Activated T-cell treated with anti-CD3 and anti-CD28 coated beads for 1 hour (primary cell): ENCODE measurements around the gene MICU1.
"Not testable (repeated sequence)": the region's sequence is repeated elsewhere in the genome, so short reads cannot be mapped to it uniquely, and the experiment has no call there.

Experiments
- DNase-seq: peaks from one replicate; pipeline ENCODE4 v3.0.0-alpha.2; 2020; ENCODE audit warnings: low read depth

The MICU1 gene

DNA sequence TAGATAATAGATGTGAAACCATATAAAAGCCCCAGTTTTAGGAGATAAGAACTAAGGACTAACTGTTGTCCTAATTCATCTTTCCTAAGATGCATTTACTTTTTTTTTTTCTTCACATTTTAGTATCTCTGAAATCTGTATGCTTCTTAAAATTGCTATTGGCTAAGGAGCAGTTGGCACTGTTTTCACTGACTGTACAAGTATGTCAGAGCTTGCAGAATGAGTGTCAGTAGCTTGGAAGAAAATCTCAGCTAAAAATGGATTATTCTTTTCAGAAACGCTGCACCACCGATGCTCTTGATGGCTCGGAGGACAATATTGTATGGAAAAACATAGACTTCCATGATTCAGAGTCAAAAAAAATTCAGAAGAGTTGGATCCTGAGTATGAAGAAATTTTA lies 180.0 kb downstream of the MICU1 start:
- no peak for DNase-seq

DNA sequence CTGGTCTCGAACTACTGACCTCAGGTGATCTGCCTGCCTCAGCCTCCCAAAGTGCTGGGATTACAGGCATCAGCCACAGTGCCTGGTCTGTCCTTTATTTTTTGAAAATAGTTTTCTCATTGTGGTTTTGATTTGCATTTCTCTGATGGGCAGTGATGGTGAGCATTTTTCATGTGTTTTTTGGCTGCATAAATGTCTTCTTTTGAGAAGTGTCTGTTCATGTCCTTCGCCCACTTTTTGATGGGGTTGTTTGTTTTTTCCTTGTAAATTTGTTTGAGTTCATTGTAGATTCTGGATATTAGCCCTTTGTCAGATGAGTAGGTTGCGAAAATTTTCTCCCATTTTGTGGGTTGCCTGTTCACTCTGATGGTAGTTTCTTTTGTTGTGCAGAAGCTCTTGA lies 182.9 kb downstream of the MICU1 start:
- not testable (repeated sequence) for DNase-seq

DNA sequence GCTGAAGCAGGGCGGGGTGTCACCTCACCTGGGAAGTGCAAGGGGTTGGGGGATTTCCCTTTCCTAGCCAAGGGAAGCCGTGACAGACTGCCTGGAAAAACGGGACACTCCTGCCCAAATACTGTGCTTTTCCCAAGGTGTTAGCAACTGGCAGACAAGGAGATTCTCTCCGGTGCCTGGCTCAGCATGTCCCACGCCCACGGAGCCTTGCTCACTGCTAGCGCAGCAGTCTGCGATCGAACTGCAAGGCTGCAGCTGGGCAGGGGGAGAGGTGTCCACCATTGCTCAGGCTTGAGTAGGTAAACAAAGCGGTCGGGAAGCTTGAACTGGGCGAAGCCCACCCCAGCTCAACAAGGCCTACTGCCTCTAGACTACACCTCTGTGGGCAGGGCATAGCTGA lies 190.3 kb downstream of the MICU1 start:
- DNase-seq = no peak

DNA sequence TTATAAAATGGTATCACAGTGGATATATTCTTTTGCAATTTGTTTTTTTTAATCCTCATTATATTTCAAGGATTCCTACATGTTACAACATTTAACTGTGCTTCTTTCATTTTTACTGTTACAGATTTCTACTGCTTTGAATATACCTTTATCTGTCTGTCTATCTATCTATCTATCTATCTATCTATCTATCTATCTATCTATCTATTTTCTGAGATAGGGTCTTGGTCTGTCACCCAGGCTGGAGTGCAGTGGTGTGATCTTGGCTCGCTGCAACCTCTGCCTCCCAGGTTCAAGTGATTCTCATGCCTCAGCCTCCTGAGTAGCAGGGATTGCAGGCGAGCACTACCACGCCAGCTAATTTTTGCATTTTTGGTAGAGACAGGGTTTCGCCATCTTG lies 194.9 kb downstream of the MICU1 start:
- not testable (repeated sequence) for DNase-seq

DNA sequence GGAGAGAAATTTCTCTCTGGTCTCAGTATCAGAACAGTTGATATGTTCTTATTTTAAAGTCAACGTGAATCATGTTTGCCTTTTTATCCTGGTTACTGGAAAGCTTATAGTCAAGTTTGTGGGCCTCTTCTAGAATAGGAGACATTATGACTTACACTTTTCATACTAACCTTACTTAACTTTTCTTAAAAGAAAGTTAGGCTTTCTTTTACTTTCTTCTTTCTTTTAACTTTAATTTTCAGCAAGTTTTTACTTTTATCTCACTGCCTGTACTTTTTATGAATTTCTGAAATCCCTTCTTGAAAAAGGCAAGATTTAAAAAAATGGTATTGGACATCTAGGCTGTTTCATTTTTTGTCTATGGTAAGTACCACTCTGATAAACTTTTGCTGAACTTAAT lies 195.9 kb downstream of the MICU1 start:
- no peak for DNase-seq

DNA sequence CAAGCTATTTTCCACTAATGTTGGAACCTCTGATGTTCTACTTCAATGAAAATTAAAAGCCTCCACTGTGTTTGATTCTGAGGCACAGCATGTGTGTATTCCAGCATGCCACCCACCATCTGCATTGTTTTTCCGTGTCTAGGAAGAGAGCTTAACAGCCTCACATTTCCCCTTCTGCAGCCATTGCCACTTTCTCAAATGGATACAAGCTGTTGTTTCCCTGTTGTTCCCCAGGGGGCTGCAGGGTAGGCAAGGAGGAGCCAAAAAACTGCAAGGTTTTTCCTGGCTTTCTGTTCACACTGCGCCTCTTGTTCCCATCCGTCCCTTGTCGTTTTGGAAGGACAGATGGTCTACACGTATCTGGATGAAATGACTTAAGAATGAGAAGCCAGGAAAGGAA lies 198.9 kb downstream of the MICU1 start:
- no peak for DNase-seq

DNA sequence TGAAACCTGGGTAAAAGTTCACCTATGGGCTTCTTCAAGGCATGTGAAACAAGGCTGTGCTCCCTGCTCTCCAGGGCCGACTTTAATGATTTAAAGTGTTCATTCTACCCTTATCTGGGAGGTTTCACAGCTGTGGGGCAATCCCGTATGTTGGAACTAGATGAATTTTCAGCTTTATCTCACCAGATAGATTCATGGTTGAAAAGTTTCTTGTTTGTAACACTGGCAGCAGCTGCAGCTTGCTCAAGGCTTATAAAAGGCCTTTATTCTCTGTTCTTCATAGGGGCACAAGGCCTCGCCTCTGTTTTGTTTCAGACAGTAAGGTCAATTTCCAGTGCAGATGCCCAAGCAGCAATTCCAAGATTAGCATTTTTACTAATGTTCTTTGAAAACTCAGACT lies 200.7 kb downstream of the MICU1 start:
- DNase-seq = no peak

DNA sequence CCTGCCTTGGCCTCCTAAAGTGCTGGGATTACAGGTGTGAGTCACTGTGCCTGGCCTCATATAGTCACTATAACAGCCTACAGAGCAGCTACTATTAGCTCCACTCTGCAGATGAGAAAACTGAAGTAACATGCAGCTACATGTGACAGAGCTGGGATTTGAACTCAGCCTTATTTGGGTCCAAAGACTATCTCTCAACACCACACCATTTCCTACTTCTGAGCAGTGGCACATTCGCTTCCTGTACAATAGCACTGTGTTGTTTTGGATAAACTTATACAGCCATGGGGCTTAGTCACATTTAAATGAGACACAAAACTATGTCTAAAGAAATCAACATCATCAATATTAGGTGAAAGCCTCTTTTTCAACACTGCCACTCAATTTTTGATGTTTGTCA lies 201.3 kb downstream of the MICU1 start:
- DNase-seq = no peak

DNA sequence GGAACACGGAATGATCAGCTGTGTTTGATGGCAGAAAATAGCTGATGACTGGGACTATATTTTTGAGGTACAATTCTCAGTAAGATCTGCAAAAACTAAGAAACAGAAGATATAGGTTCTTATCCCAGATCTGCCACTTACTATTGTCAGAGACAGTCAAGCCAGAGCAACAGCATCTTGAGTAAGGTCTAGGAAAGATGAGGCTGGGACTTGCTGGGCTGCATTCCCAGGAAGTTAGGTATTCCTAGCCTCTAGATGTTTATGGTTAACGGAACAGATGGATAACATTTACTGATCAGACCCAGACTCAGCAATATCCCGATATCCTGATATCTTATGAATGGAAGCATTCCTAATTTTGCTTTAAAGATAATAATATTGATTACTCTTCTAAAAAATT lies 202.5 kb downstream of the MICU1 start:
- no peak for DNase-seq

DNA sequence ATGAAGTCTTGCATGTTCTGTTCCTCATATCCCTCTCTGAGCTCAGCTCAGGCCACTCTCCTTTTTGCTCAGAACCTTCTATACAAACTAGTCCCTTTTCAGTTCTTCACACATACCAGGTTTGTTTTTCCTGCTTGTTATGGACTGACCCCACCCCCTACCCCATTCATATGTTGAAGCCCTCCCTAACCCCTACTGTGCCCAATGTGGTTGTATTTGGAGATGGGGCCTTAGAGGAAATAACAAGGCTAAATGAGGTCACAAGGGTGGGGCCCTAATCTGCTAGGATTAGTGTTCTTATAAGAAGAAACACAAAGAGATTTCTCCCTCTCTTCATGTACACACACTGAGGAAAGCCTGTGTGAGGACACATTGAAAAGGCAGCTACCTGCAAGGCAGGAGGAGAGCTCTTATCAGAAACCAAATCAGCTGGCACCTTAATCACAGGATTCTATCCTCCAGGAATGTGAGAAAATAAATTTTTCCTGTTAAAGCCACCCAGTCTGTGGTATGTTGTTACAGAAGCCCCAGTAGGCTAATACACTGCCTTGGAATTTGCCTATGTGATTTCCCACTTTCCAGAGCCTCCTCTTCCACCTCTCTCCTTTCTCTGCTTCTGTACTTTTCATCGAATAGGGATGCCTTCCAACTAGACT lies 203.9 kb downstream of the MICU1 start:
- DNase-seq = no peak

DNA sequence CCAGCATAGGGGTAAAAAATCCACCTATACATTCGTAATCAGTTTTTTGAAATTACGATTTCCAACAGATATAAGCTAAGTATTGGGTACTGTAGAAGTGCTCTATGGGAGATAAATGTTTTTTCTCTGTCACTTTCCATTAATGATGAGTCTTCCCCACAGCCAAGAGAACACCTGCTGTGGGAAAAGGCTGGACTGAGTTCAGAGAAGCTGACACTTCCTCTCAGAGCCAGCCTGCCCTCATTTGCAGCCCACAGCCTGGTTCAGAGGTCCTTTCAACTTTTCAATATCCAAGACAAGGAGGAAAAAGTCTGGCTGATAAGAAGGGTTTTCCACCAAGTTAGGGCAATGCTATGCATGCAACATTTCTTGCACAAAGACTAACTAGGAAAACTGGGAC lies 206.6 kb downstream of the MICU1 start:
- no peak for DNase-seq

DNA sequence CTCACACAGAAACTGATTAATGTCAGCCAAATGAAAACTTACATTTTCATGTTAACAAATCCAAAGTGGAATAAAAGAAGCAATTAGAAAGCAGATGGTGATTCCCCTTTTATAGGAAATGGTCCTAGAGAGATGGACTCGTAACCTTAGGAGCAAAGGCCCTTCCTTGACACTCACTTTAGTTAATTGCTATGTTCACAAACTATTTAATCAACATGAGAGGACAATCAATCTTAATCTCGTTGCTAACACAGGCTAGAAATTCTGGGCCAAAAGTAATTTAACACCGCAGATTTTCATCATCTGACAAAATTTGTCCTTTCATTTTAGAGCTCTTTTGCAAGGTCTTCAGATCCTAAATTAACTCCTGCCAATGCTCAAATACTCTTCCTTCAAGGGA lies 207.2 kb downstream of the MICU1 start:
- no peak for DNase-seq

DNA sequence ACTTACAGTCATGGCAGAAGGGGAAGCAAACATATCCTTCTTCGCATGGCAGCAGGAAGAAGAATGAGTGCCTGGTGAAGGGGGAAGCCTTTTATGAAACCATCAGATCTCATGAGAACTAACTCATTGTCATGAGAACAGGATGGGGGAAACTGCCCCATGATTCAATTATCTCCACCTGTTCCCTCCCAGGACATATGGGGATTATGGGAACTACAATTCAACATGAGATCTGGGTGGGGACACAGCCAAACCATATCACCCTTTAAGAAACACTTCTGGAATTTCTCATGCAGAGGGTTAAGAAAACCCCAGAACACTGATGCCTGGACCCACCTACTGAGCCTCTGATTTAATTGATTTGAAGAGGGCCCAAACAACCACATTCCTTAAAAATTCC lies 207.9 kb downstream of the MICU1 start:
- DNase-seq = no peak

DNA sequence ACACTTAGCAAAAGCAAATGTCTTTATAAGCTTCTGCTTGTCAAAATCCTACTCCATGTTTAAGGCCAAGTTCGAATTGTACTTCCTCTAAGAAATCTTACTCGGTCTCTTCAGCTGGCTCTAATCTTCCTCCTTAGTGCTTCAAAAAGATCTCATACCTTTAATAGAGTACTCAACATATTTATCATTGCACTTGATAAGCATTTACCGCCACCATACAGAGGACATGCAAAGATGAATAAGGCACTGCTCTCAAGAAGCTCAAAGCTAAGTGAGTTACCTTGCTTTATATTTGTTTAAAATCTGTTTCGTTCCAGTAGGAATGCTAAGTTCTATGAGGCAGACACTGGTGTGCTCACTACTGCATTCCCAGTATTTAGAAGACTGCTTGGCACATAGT lies 209.2 kb downstream of the MICU1 start:
- no peak for DNase-seq

DNA sequence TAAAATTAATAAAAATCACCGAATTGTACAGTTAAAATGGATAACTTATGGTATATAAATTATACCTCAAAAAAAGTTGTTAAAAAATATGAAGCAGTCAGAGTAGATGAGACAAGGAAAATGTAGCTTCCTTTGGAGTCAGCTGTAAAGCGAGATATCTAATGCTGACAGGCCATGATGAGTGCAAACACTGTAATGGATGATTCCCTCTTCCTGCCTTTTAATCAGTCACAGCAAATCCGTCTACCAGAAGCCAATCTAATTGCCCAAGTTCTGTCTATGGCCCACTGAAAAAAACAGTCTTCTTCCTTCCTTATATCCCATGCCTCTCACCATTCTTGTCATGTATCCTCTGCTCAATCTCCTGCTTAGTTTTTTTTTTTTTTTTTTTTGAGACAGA lies 211.2 kb downstream of the MICU1 start:
- DNase-seq = no peak

DNA sequence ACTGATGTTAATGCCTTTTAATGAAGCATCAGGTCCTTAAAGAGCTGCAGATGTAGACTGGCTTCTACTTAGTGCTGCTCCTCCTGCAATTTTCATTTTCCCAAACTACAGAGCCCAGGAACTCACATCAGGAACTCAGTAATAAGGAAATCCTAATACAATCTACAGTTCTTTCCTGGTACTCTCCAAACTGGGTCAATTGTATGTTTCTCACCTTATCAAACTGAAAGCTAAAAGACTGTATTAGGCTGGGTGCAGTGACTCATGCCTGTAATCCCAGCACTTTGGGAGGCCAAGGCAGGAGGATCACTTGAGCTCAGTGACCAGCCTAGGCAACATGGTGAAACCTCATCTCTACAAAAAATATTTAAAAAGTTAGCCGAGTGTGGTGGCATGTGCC lies 216.7 kb downstream of the MICU1 start:
- no peak for DNase-seq

DNA sequence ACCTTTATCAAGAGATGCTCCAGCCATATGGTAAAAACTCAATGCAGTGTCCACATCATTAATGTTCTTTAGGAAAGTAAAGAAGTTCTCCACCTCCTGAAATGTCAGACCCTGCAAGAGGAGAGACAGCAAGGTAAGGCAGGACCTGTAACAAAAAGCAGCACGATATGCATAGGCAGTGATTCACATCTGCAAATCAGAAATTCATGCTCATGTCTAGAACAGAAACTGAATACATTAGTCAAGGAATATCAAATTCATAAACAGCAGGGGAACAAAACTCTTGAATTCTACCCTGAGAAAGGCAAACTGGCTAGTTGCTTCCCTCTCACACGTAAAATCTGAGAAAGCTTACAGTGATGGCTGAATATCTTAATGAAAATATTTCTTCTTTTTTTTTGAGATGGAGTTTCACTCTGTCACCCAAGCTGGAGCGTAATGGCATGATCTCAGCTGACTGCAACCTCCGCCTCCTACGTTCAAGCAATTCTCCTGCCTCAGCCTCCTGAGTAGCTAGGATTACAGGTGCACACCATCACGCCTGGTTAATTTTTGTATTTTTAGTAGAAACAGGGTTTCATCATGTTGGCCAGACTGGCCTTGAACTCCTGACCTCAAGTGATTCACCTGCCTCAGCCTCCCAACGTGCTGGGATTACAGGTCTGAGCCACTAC lies 217.8 kb downstream of the MICU1 start:
- DNase-seq = no peak

DNA sequence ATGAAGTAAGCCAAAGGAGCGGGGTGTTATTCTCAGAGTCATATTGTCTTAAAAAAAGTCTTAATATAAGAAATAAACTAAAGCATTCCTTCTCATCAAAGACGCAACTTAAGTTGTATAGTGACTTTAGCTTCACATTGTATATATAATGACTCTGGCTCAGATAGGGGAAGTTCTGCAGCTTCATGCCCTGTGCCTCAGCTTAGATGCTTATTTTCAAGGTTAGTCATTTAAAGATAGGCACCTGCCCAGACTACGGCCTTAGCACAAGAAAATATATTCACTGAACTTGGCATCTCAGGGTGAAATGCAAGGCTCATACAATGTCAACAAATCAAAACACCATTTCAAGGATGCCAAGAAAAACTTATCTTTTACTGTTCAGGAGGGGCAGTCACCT lies 218.4 kb downstream of the MICU1 start:
- DNase-seq = no peak

DNA sequence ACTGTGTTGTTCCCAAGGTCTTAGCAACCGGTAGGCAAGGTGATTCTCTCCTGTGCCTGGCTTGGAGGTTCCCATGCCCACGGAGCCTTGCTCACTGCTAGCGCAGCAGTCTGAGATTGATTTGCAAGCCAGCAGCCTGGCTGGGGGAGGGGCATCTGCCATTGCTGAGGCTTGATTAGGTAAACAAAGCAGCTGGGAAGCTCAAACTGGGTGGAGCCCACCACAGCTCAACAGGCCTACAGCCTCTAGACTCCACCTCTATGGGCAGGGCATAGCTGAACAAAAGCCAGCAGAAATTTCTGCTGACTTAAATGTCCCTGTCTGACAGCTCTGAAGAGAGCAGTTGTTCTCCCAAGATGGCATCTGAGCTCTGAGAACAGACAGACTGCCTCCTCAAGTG lies 230.3 kb downstream of the MICU1 start:
- not testable (repeated sequence) for DNase-seq

DNA sequence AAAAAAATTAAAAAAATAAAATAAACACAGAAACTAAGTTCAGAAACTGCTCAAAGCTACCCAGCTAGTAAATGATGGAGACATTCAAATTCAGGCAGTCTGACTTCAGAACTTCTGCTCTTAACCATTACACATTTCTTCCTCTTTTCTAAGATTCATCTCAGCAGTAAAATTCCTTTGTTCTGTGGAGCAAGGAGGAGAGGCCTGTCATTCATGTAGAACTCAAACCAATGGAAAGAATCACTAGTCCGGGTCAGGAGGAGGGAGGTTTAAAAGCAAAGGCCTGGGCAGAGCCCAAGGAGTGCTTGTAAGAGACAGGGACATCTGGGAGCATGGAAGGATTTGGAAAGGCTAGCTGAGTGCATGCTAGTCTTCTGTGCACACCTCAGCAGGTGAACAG lies 233.3 kb downstream of the MICU1 start:
- no peak for DNase-seq

DNA sequence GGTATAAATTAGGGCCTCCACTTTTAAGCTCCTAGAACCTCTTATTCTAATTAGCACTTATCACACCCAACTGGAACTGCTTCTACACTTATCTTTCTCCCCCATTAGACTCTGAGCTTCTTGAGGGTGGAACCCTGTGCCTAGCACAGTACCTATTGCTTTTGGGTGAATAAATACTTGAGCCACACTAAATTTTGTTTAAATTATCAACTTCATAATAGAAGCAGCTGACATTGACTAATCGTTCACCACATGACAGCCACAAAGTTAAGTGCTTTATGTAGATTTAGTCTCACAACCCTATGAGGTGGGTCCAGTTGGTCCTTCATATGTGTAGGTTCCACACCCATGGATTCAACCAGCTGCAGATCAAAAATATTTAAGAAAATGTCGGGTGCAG lies 235.1 kb downstream of the MICU1 start:
- DNase-seq = no peak

DNA sequence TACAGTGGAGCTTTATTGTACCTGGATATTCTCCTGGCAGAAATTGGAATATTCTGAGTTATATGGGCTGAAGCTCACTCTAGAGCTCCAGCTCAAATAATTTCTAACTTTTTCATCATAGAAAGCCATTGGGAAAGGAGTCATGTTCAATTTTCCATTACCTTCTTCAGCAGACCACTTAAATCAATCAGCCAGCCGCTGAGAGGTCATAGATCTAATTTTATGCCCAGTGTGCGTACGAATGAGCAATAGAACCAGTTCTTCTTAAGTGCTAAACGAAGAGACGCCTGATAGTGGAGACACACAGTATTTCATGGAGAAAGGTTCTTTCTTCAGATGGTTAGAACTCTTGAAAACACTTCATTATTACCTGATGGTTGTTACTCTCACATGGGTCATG lies 236.2 kb downstream of the MICU1 start:
- no peak for DNase-seq

DNA sequence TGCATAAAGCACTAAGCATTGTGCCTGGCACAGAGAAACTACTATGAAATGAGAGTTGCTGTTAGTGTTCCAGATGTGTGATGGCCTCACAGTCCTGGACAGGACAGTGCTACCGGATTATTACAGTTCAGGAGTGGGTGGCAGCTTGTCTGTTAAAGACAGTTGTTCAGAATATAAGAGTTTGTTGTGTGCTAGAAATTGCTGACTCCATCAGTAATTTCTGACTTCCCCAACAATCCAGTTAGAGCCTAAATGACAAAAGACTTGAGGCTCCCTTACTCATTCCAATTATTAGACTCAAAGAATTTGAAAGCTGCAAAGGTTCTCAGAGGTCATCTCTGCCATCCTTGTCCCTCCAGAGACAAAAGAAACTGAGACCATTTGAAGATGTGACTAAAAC lies 236.9 kb downstream of the MICU1 start:
- no peak for DNase-seq

DNA sequence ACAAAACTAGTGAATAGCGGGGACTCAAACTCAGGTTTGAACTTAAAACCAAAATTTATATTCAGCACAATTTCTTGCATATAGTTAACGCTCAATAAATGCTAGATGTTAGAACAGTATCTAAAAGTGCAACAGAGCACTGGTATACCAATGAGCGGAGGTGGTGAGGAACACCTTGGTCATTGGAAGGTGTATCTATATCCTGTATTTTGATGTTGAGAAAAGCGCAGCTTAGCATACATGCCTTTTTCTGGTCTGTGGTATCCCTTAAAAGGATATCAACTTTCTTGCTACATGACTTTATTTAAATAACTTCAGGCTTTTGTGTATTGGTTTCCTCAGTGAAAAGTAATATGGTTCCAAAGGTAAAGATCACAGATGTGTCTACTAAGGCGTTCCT lies 237.8 kb downstream of the MICU1 start:
- no peak for DNase-seq
